ENCODE data around the gene RAG2.
"Not testable (repeated sequence)": the region's sequence is repeated elsewhere in the genome, so short reads cannot be mapped to it uniquely, and the experiment has no call there.

Gene RAG2

GRCh38 chr11:36596880-36597279 is 1.2 kb downstream of the RAG2 start:
- no peak for DNase-seq

GRCh38 chr11:36594316-36594989 is 3.6 kb downstream of the RAG2 start, which contains the start of gene IFTAP:
TSS of gene IFTAP (plus strand) at chr11:36594502. CDS start at chr11:36610104, 15,602 bp downstream.
- no peak for DNase-seq

GRCh38 chr11:36591433-36591832 is 6.6 kb downstream of the RAG2 start:
- no peak for DNase-seq

GRCh38 chr11:36590513-36590912 is 7.5 kb downstream of the RAG2 start:
- DNase-seq, result no peak

- no peak for DNase-seq
These were observed 9.9 kb downstream of the RAG2 start for GRCh38 chr11:36588099-36588498.

GRCh38 chr11:36586543-36586942 is 11.5 kb downstream of the RAG2 start:
- no peak for DNase-seq

GRCh38 chr11:36583667-36584066 is 14.4 kb downstream of the RAG2 start:
- DNase-seq, result no peak

- DNase-seq, result no peak
These were observed 16.5 kb downstream of the RAG2 start for GRCh38 chr11:36581536-36581935.

- no peak for DNase-seq
These were observed 19.6 kb downstream of the RAG2 start for GRCh38 chr11:36578458-36578857.

GRCh38 chr11:36577859-36578258 is 20.2 kb downstream of the RAG2 start:
- DNase-seq, result no peak

GRCh38 chr11:36577373-36577772 is 20.7 kb downstream of the RAG2 start:
- no peak for DNase-seq

- no peak for DNase-seq
These were observed 23.6 kb downstream of the RAG2 start for GRCh38 chr11:36574486-36574885.

GRCh38 chr11:36569095-36569494 is 28.9 kb downstream of the RAG2 start:
- DNase-seq, result no peak

- no peak for DNase-seq
These were observed 30.3 kb downstream of the RAG2 start, which contains the start of gene RAG1 for GRCh38 chr11:36567694-36568093. TSS of gene RAG1 (plus strand) at chr11:36568007. CDS start at chr11:36573305, 5,298 bp downstream.

GRCh38 chr11:36566407-36567053 is 31.5 kb downstream of the RAG2 start:
- DNase-seq, result no peak

GRCh38 chr11:36565031-36565610 is 32.9 kb downstream of the RAG2 start:
- DNase-seq, result no peak

GRCh38 chr11:36564376-36565030 is 33.5 kb downstream of the RAG2 start:
- no peak for DNase-seq

GRCh38 chr11:36558571-36559413 is 39.2 kb downstream of the RAG2 start:
- DNase-seq, result no peak

- no peak for DNase-seq
These were observed 40.0 kb downstream of the RAG2 start for GRCh38 chr11:36557991-36558390.

GRCh38 chr11:36557390-36557789 is 40.6 kb downstream of the RAG2 start:
- DNase-seq, result not testable (repeated sequence)

- no peak for DNase-seq
These were observed 47.5 kb downstream of the RAG2 start for GRCh38 chr11:36550385-36551115.
